CMK (cell line): Measurements from ENCODE around the gene PCBP1.
"Not testable (repeated sequence)": the region's sequence is repeated elsewhere in the genome, so short reads cannot be mapped to it uniquely, and the experiment has no call there.

Experiments
- DNase-seq: peaks from one replicate; pipeline ENCODE4 v3.0.0-alpha.2; 2010; ENCODE audit warnings: low read depth

PCBP1 gene

DNA sequence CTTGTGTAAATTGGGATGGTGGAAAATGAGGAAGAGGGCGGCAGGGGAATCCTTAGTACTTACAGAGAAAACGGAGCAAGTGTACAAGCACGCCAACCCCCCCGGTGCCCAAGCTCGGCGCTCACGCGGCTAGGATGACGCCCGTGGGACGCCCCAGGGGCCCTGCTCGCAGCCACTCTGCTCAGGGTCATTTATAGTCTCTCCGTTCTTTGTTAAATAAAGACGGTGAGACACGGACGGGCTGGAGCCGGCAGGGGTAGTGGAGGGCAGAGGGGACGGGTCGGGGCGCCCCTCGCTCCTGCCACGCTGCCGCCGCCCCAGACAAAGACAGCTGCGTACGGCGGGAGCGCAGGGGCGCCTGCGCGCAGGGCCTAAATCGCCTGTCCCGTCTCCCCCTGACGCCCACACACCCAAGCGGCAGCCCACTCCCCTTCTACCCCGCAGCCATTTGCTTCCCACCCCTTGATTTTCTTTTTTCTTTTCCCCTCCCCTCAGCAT is 37.8 kb downstream of the PCBP1 start:
- no peak for DNase-seq

- no peak for DNase-seq
These were observed 38.2 kb downstream of the PCBP1 start for GRCh38 chr2:70125498-70125898.

DNA sequence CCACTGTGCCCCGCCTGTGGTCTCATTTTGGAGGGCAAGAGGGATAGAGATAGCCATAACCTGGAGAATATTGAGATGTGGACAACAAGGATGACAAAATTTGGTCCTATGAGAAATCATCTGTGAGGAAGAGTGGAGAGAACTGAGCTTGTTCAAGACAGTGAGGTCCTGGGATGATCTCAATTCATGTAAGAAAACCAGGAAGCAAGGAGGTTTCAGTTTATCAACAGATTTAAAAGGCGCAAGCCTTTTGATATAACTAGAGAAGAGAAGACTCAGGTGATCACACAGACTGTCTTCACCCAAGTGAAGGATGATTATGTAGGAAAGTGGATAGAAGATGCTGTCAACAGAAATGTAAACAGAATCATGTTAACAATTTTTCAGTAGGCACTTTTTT is 39.1 kb downstream of the PCBP1 start:
- DNase-seq: no peak

GRCh38 chr2:70128005-70128404 is 40.7 kb downstream of the PCBP1 start:
- no peak for DNase-seq

GRCh38 chr2:70131344-70132143 is 44.3 kb downstream of the PCBP1 start:
- DNase-seq: not testable (repeated sequence)

- no peak for DNase-seq
These were observed 45.2 kb downstream of the PCBP1 start for GRCh38 chr2:70132244-70133126.

GRCh38 chr2:70133127-70133452 is 45.8 kb downstream of the PCBP1 start:
- DNase-seq: no peak

DNA sequence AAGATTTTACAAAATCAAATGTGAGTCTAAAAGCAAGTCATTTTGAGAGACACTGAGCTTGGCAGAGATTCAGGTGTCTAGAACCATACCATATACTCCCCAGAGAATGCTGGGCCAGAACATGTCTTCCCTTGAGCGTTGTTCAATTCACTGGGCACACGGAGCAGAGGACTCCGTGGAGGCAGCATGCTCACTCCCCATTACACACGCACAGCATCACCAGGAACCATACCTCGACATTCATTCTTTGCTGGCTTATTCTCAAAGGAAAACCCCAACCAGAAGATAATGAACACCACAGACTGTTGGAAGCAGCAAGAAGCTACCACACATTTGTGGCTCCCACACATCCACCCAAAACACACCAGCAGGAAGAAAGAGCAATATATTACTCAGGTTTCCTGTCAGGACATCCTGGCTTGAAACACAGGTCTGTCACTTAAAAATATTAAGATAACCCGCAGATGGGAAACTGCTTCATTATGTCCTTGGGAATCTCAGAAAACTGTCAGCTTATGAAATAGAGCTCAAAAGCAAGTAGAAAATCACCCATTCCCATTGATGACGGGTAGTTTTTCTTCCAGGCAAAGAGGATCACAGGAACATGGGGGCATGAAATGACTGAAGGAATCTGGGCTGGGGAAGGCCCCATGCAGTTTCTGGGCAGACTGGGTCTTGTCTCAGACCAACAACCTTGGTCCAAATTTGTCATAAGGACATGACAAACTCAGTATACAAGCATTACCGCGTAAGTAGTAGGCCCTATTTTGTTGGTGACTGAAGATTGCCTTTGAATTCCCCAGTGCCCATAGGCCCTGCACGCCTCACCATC is 46.4 kb downstream of the PCBP1 start:
- no peak for DNase-seq

GRCh38 chr2:70134323-70134983 is 47.2 kb downstream of the PCBP1 start:
- DNase-seq: not testable (repeated sequence)
